PC-9 (cell line): ENCODE data around the gene ZNF343.

Source experiments
- CTCF ChIP-seq: fragments of 200-600 bp; sonication (generic); conservative IDR thresholded peaks from 2 replicates; pipeline ENCODE4 v1.6.1; 2017; ENCODE audit warnings: mixed run types, antibody characterized with exemption, mild to moderate bottlenecking, moderate library complexity
- EZH2 ChIP-seq: fragments of 200-600 bp; sonication (generic); IDR thresholded peaks from 2 replicates; pipeline ENCODE4 v1.8.0; 2017; ENCODE audit warnings: antibody characterized with exemption, low read depth

GRCh38 chr20:2524709-2525506 is 16.2 kb upstream of the ZNF343 start:
- TF ChIP-seq CTCF (peak; percentile 41; the same call in 1 of the 2 replicates), EZH2 (no peak)
